Measurements from ENCODE around the gene EXOG.

GRCh38 chr3:38549082-38549481 lies 52.9 kb downstream of the EXOG start:
- TF ChIP-seq, protein P1, sequence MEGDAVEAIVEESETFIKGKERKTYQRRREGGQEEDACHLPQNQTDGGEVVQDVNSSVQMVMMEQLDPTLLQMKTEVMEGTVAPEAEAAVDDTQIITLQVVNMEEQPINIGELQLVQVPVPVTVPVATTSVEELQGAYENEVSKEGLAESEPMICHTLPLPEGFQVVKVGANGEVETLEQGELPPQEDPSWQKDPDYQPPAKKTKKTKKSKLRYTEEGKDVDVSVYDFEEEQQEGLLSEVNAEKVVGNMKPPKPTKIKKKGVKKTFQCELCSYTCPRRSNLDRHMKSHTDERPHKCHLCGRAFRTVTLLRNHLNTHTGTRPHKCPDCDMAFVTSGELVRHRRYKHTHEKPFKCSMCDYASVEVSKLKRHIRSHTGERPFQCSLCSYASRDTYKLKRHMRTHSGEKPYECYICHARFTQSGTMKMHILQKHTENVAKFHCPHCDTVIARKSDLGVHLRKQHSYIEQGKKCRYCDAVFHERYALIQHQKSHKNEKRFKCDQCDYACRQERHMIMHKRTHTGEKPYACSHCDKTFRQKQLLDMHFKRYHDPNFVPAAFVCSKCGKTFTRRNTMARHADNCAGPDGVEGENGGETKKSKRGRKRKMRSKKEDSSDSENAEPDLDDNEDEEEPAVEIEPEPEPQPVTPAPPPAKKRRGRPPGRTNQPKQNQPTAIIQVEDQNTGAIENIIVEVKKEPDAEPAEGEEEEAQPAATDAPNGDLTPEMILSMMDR (IDR thresholded peaks at IDR 0.05), result no peak
- TF ChIP-seq POLR2A (IDR thresholded peaks at IDR 0.05), result no peak
- no peak for TF ChIP-seq POLR2AphosphoS5 (IDR thresholded peaks at IDR 0.05)

Measured in prostate gland (tissue), 2 donors.